ENCODE measurements around the gene TRIOBP.
"Not testable (repeated sequence)": the region's sequence is repeated elsewhere in the genome, so short reads cannot be mapped to it uniquely, and the experiment has no call there.

Gene TRIOBP

GRCh38 chr22:37686002-37686982 is 10.6 kb upstream of the TRIOBP start, which contains the start of gene NOL12:
Gene NOL12, plus strand, starts transcription at chr22:37686343. Its CDS starts 50 bp downstream, at chr22:37686393.
- peak within 1 kb of the TSS; percentile 78 for H3K4me3 ChIP-seq (ENCODE audit: low read depth, low read length)

GRCh38 chr22:37690407-37690806 is 6.4 kb upstream of the TRIOBP start:
- no peak for TF ChIP-seq CTCF (IDR thresholded peaks at IDR 0.05; ENCODE audit: low read depth, low read length)
- no peak overlapping the region for H3K4me3 ChIP-seq (ENCODE audit: low read depth, low read length)

More at GRCh38 chr22:37686002-37686982, 10.6 kb upstream of the TRIOBP start, which contains the start of gene NOL12:
- TF ChIP-seq CTCF (IDR thresholded peaks at IDR 0.05; ENCODE audit: low read depth, low read length), result no peak

- no peak for TF ChIP-seq CTCF (IDR thresholded peaks at IDR 0.05; ENCODE audit: low read depth, low read length)
- H3K4me3 ChIP-seq (ENCODE audit: low read depth, low read length), result no peak overlapping the region
Observed at GRCh38 chr22:37690901-37691504, 5.8 kb upstream of the TRIOBP start.

DNA sequence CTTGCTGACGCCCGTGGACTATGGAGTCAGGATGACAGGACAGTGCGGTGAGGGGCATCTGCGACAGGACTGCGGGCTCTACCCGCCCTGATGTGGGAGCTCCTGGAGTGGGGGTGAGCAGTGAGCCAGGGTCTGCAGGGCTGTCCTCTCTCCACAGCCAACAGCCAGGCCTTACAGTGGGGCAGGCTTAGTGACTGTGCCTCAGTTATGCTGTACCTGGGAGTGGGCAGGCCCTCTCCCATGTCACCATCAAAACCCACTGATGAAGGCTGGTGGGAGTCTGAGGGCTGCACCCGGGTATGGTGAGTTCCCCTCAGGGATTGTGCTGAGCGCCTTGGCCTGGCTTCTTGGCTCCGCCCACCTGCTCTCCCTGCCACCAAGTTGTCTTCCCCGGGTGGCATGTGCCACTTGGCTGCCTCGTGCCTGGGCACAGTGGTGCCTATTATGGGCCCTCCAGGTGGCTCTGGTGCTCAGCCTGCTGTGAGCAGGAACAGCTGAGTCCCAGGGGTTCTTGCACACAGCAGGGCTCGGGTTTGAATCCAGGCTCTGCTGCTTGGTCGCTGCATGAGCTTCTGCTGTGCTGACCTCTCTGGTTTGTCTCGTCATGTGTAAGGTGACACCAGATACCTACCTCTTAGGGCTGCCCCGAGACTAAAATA is 4.1 kb upstream of the TRIOBP start:
- no peak for TF ChIP-seq CTCF (IDR thresholded peaks at IDR 0.05; ENCODE audit: low read depth, low read length)
- no peak overlapping the region for H3K4me3 ChIP-seq (ENCODE audit: low read depth, low read length)

- not testable (repeated sequence) for H3K4me3 ChIP-seq (ENCODE audit: low read depth, low read length)
Observed at GRCh38 chr22:37694131-37694530, 2.7 kb upstream of the TRIOBP start.

DNA sequence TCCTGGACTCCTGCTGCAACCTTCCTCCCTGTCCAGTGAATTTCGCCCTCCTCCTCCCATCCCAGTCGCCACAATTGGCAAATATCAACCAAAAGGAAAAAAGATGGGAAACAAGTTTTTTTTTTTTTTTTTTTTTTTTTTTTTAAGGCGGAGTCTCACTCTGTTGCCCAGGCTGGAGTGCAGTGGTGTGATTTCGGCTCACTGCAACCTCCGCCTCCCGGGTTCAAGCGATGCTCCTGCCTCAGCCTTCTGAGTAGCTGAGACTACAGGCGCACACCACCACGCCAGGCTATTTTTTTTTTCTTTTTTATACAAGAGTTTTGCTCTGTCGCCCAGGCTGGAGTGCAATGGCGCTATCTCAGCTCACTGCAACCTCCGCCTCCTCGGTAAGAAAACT is 590 bp upstream of the TRIOBP start:
- peak overlapping the region; percentile 29; the same call in 1 of the 2 replicates for H3K4me3 ChIP-seq (ENCODE audit: low read depth, low read length)

DNA sequence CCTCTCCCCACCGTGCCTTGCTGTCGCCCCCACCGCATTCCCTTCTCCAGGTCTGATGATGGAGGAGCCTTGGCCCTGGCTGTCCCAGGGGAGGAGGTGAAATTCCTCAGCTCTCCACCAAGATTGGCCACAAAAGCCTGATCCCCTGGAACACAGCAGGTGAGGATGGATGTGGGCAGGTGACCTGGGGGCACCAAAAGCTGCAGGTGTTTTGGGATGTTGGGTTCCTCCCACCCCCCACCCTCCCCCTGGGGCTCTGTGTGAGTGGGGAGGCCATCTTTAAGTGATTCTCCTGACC is 639 bp downstream of the TRIOBP start:
- H3K4me3 ChIP-seq (ENCODE audit: low read depth, low read length), result no peak overlapping the region

More for the DNA sequence above, 639 bp downstream of the TRIOBP start:
- no peak for TF ChIP-seq CTCF (IDR thresholded peaks at IDR 0.05; ENCODE audit: low read depth, low read length)
